Aortic smooth muscle cell (primary cell): ENCODE results near the gene WFDC8. TPM values are rescaled to one million over a fixed set of nuclear protein-coding genes. Genes with fewer than 3 reads are reported as not detected.

Experiments
- total RNA-seq: library from RNA; depleted of rRNA; stranded (reverse); fragments of >200 nt; gene quantifications from 2 replicates; pipeline ENCODE4 v1.2.3, GENCODE V29; 2014

WFDC8 gene
- total RNA-seq: not detected in 2 replicates

GRCh38 chr20:45579184-45579583, at the start of gene WFDC8:
TSS of gene WFDC8 (minus strand) at chr20:45579284. CDS start at chr20:45579247, 37 bp downstream.

GRCh38 chr20:45547206-45547770, 31.8 kb downstream of the WFDC8 start, which contains the start of gene EPPIN:
TSS of gene EPPIN (minus strand) at chr20:45547401. CDS start at chr20:45547357, 44 bp downstream.

GRCh38 chr20:45539382-45539781, 39.7 kb downstream of the WFDC8 start, which contains the start of gene WFDC6:
TSS of gene WFDC6 (minus strand) at chr20:45539482. CDS start at chr20:45539407, 75 bp downstream.

GRCh38 chr20:45515147-45515913, 63.8 kb downstream of the WFDC8 start, which contains the start of gene SPINT3:
TSS of gene SPINT3 (minus strand) at chr20:45515622. CDS start at chr20:45515608, 14 bp downstream.

Other genes with a start within 250 kb of the WFDC8 start
- gene SDC4, start 230.9 kb downstream of the WFDC8 start, total RNA-seq: 54.5 and 89.0 TPM in 2 replicates
- 17.6 and 19.5 TPM in 2 replicates for gene SYS1, start 216.1 kb downstream of the WFDC8 start, total RNA-seq
- 0.19 TPM in 1 of 2 replicates, not detected in the other for gene TP53TG5, start 201.0 kb downstream of the WFDC8 start, total RNA-seq
- gene DBNDD2, start 171.0 kb downstream of the WFDC8 start, total RNA-seq: 7.1 and 11.3 TPM in 2 replicates
- gene PIGT, start 163.1 kb downstream of the WFDC8 start, total RNA-seq: 30.1 and 37.3 TPM in 2 replicates
- not detected in 2 replicates for gene WFDC2, start 109.5 kb downstream of the WFDC8 start, total RNA-seq
- gene SPINT3, start 63.7 kb downstream of the WFDC8 start, total RNA-seq: not detected in 2 replicates
- gene WFDC6, start 39.8 kb downstream of the WFDC8 start, total RNA-seq: not detected in 2 replicates
- not detected in 2 replicates for gene EPPIN, start 31.9 kb downstream of the WFDC8 start, total RNA-seq
- gene WFDC10A, start 50.5 kb upstream of the WFDC8 start, total RNA-seq: not detected in 2 replicates
- not detected in 2 replicates for gene WFDC9, start 52.0 kb upstream of the WFDC8 start, total RNA-seq
- gene WFDC11, start 91.0 kb upstream of the WFDC8 start, total RNA-seq: not detected in 2 replicates
- not detected in 2 replicates for gene WFDC13, start 122.8 kb upstream of the WFDC8 start, total RNA-seq
- gene WFDC10B, start 125.7 kb upstream of the WFDC8 start, total RNA-seq: not detected in 2 replicates
- not detected in 2 replicates for gene SPINT4, start 143.1 kb upstream of the WFDC8 start, total RNA-seq
- gene WFDC3, start 212.6 kb upstream of the WFDC8 start, total RNA-seq: 0.26 TPM in 1 of 2 replicates, not detected in the other
- 12.0 and 14.6 TPM in 2 replicates for gene DNTTIP1, start 212.7 kb upstream of the WFDC8 start, total RNA-seq
- 11.4 and 22.2 TPM in 2 replicates for gene UBE2C, start 233.4 kb upstream of the WFDC8 start, total RNA-seq
- 1.4 and 1.5 TPM in 2 replicates for gene TNNC2, start 248.0 kb upstream of the WFDC8 start, total RNA-seq